ENCODE results near the gene LYSMD4.

GRCh38 chr15:99728916-99729315 lies 4.3 kb downstream of the LYSMD4 start:
- TF ChIP-seq, protein P1, sequence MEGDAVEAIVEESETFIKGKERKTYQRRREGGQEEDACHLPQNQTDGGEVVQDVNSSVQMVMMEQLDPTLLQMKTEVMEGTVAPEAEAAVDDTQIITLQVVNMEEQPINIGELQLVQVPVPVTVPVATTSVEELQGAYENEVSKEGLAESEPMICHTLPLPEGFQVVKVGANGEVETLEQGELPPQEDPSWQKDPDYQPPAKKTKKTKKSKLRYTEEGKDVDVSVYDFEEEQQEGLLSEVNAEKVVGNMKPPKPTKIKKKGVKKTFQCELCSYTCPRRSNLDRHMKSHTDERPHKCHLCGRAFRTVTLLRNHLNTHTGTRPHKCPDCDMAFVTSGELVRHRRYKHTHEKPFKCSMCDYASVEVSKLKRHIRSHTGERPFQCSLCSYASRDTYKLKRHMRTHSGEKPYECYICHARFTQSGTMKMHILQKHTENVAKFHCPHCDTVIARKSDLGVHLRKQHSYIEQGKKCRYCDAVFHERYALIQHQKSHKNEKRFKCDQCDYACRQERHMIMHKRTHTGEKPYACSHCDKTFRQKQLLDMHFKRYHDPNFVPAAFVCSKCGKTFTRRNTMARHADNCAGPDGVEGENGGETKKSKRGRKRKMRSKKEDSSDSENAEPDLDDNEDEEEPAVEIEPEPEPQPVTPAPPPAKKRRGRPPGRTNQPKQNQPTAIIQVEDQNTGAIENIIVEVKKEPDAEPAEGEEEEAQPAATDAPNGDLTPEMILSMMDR (tag by site-specific recombination; IDR thresholded peaks at IDR 0.05), result no peak
- TF ChIP-seq ZEB2 (tag by site-specific recombination; IDR thresholded peaks at IDR 0.05), result no peak
- TF ChIP-seq, protein P2, sequence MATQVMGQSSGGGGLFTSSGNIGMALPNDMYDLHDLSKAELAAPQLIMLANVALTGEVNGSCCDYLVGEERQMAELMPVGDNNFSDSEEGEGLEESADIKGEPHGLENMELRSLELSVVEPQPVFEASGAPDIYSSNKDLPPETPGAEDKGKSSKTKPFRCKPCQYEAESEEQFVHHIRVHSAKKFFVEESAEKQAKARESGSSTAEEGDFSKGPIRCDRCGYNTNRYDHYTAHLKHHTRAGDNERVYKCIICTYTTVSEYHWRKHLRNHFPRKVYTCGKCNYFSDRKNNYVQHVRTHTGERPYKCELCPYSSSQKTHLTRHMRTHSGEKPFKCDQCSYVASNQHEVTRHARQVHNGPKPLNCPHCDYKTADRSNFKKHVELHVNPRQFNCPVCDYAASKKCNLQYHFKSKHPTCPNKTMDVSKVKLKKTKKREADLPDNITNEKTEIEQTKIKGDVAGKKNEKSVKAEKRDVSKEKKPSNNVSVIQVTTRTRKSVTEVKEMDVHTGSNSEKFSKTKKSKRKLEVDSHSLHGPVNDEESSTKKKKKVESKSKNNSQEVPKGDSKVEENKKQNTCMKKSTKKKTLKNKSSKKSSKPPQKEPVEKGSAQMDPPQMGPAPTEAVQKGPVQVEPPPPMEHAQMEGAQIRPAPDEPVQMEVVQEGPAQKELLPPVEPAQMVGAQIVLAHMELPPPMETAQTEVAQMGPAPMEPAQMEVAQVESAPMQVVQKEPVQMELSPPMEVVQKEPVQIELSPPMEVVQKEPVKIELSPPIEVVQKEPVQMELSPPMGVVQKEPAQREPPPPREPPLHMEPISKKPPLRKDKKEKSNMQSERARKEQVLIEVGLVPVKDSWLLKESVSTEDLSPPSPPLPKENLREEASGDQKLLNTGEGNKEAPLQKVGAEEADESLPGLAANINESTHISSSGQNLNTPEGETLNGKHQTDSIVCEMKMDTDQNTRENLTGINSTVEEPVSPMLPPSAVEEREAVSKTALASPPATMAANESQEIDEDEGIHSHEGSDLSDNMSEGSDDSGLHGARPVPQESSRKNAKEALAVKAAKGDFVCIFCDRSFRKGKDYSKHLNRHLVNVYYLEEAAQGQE (tag by site-specific recombination; IDR thresholded peaks at IDR 0.05), result no peak

Measured in HEK293 (cell line).